Measurements from ENCODE around the gene ADGRV1.
"Not testable (repeated sequence)": the region's sequence is repeated elsewhere in the genome, so short reads cannot be mapped to it uniquely, and the experiment has no call there.

ADGRV1 gene

DNA sequence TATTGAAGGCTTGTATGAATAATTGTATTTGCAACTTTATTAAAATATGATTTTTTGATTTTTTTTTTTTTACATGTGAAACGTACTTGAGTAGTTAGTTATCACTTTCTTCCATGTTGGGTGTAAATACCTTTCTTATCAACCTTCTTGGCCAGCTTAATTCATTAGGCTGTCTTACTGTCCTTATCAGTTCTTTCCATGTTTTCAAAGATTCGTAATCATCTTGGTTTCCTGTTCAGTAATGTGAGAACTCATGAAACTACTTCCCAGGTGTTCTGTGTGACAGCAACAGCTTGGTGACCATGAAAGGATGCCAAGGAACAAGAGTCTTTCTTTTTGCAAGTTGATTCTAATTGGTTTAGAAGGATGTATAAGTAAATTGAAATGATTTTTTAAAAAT, 100.0 kb downstream of the ADGRV1 start:
- DNase-seq (ENCODE audit: low read depth): no peak
- TF ChIP-seq, protein P1, sequence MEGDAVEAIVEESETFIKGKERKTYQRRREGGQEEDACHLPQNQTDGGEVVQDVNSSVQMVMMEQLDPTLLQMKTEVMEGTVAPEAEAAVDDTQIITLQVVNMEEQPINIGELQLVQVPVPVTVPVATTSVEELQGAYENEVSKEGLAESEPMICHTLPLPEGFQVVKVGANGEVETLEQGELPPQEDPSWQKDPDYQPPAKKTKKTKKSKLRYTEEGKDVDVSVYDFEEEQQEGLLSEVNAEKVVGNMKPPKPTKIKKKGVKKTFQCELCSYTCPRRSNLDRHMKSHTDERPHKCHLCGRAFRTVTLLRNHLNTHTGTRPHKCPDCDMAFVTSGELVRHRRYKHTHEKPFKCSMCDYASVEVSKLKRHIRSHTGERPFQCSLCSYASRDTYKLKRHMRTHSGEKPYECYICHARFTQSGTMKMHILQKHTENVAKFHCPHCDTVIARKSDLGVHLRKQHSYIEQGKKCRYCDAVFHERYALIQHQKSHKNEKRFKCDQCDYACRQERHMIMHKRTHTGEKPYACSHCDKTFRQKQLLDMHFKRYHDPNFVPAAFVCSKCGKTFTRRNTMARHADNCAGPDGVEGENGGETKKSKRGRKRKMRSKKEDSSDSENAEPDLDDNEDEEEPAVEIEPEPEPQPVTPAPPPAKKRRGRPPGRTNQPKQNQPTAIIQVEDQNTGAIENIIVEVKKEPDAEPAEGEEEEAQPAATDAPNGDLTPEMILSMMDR (conservative IDR thresholded peaks at IDR 0.05; ENCODE audit: low read depth, low read length): no peak
- no peak overlapping the region for H3K4me3 ChIP-seq (ENCODE audit: low read depth, low read length)

DNA sequence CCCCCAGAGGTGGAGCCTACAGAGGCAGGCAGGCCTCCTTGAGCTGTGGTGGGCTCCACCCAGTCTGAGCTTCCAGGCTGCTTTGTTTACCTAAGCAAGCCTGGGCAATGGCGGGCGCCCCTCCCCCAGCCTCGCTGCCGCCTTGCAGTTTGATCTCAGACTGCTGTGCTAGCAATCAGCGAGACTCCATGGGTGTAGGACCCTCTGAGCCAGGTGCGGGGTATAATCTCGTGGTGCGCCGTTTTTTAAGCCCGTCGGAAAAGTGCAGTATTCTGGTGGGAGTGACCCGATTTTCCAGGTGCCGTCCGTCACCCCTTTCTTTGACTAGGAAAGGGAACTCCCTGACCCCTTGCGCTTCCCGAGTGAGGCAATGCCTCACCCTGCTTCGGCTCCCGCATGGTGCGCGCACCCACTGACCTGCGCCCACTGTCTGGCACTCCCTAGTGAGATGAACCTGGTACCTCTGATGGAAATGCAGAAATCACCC, 109.5 kb downstream of the ADGRV1 start:
- not testable (repeated sequence) for H3K4me3 ChIP-seq (ENCODE audit: low read depth, low read length); DNase-seq (ENCODE audit: low read depth)

DNA sequence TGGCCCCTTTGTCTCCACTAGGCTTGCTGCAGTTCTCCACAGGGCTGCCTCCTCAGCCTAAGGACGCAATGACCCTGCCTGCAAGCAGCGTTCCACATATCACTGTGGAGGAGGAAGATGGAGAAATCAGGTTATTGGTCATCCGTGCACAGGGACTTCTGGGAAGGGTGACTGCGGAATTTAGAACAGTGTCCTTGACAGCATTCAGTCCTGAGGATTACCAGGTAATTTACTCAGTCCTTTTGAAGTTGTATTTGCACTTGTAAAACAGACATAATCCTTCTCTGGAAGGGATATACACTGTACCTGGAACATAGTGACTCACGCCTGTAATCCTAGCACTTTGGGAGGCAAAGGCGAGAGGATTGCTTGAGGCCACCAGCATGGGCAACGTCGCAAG, 116.6 kb downstream of the ADGRV1 start:
- no peak for DNase-seq (ENCODE audit: low read depth)
- TF ChIP-seq, protein P1 (conservative IDR thresholded peaks at IDR 0.05; ENCODE audit: low read depth, low read length): no peak
- H3K4me3 ChIP-seq (ENCODE audit: low read depth, low read length): no peak overlapping the region

DNA sequence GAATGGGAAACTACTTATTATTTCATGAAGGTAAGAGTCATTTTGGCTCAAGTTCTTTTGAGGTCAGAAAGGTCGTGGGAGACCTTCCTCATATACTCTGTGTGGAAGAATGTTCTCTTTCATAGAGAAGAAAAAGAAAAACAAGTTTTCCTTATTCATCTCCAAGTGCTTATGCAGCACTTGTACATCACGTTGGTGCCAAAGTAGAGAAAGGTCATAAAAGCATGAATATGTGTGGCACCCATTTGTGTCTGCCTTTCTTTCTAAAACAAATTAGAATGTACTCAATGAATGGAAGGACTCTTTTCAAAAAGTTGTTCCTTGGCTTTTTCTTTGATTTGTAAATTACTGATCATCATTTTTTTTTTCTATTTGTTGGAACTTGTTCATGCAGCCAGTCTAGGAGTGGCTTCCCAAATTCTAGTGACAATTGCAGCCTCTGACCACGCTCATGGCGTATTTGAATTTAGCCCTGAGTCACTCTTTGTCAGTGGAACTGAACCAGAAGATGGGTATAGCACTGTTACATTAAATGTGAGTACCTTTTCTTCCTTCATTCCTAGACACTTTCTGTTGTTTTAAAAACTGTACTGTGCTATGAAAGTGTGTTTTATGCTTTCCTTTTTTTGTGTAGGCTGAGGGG, 122.4 kb downstream of the ADGRV1 start:
- TF ChIP-seq, protein P1 (conservative IDR thresholded peaks at IDR 0.05; ENCODE audit: low read depth, low read length): no peak
- no peak overlapping the region for H3K4me3 ChIP-seq (ENCODE audit: low read depth, low read length)
- DNase-seq (ENCODE audit: low read depth): no peak

DNA sequence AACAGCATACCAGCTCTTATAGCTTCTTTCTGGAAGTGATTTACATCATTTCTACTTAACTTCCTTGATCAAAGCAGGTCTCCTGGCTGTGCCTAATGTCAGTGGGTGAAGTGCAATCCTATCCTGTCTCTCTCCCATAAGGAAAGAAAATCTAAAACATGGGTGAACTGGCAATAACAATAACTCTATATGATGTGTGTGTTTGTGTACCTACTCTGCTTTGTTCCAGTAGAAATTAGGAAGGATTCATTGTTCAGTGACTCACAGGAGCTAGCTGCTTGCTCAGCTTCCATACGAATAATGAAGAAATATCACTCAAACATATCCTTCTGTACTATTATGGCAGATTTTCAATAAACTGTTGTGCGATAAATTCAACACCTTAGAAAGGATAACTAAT, 123.7 kb downstream of the ADGRV1 start:
- no peak for DNase-seq (ENCODE audit: low read depth)
- no peak overlapping the region for H3K4me3 ChIP-seq (ENCODE audit: low read depth, low read length)
- TF ChIP-seq, protein P1 (conservative IDR thresholded peaks at IDR 0.05; ENCODE audit: low read depth, low read length): no peak

DNA sequence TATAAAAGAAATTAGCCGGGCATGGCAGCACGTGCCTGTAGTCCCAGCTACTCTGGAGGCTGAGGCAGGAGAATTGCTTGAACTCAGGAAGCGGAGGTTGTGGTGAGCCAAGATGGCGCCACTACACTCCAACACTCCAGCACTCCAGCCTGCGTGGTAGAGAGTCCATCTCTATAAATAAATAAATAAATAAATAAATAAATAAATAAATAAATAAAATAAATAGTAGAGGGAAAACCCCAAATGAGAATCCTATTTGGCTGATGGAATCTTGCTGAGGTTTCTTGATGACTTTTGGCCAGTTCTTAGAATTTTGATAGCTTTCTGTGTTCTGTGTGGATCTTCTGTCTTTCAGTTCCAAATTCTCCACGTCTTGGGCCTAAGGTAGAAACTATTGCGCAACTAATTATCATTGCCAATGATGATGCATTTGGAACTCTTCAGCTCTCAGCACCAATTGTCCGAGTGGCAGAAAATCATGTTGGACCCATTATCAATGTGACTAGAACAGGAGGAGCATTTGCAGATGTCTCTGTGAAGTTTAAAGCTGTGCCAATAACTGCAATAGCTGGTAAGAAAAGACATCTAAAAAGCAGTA, 126.9 kb downstream of the ADGRV1 start:
- TF ChIP-seq, protein P1 (conservative IDR thresholded peaks at IDR 0.05; ENCODE audit: low read depth, low read length): no peak
- no peak overlapping the region for H3K4me3 ChIP-seq (ENCODE audit: low read depth, low read length)
- DNase-seq (ENCODE audit: low read depth): no peak

DNA sequence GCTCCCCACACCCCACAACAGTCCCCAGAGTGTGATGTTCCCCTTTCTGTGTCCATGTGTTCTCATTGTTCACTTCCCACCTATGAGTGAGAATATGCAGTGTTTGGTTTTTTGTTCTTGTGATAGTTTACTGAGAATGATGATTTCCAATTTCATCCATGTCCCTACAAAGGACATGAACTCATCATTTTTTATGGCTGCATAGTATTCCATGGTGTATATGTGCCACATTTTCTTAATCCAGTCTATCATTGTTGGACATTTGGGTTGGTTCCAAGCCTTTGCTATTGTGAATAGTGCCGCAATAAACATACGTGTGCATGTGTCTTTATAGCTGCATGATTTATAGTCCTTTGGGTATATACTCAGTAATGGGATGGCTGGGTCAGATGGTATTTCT, 127.8 kb downstream of the ADGRV1 start:
- not testable (repeated sequence) for H3K4me3 ChIP-seq (ENCODE audit: low read depth, low read length); DNase-seq (ENCODE audit: low read depth)

DNA sequence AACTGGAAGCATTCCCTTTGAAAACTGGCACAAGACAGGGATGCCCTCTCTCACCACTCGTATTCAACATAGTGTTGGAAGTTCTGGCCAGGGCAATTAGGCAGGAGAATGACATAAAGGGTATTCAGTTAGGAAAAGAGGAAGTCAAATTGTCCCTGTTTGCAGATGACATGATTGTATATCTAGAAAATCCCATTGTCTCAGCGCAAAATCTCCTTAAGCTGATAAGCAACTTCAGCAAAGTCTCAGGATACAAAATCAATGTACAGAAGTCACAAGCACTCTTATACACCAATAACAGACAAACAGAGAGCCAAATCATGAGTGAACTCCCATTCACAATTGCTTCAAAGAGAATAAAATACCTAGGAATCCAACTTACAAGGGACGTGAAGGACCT, 128.9 kb downstream of the ADGRV1 start:
- DNase-seq (ENCODE audit: low read depth); H3K4me3 ChIP-seq (ENCODE audit: low read depth, low read length): not testable (repeated sequence)

All from choroid plexus epithelial cell (primary cell).